ENCODE data around the gene PCDH18.
"Not testable (repeated sequence)": the region's sequence is repeated elsewhere in the genome, so short reads cannot be mapped to it uniquely, and the experiment has no call there.

PCDH18 gene

GRCh38 chr4:137530176-137530575 is 2.1 kb downstream of the PCDH18 start:
- Histone ChIP-seq H3K9ac (ENCODE audit: low read depth in 1 of 2, low read length in 2 of 2) (peak overlapping the region in 1 of 2 donors; percentile 45), H3K4me1 (ENCODE audit: control insufficient read depth in 2 of 2, insufficient read depth in 2 of 2, low read length in 2 of 2) (no peaks in the 10 kb centered on the region), H3K27me3 (ENCODE audit: control insufficient read depth in 2 of 2, insufficient read depth in 2 of 2, low read length in 2 of 2) (no peaks in the 10 kb centered on the region), H3K36me3 (ENCODE audit: control insufficient read depth in 2 of 2, insufficient read depth in 2 of 2, low read length in 2 of 2) (no peaks in the 10 kb centered on the region), H3K4me3 (ENCODE audit: low read length in 2 of 2) (peak overlapping the region; percentile 50 to 83), H3K27ac (ENCODE audit: low read depth in 2 of 2, low read length in 2 of 2) (peak overlapping the region; percentile 1 to 62), H3K9me3 (ENCODE audit: control insufficient read depth in 2 of 2, low read length in 2 of 2) (no peaks in the 10 kb centered on the region)

GRCh38 chr4:137529432-137529831 is 2.9 kb downstream of the PCDH18 start:
- H3K36me3 ChIP-seq (ENCODE audit: control insufficient read depth in 2 of 2, insufficient read depth in 2 of 2, low read length in 2 of 2): no peaks in the 10 kb centered on the region
- no peaks in the 10 kb centered on the region for H3K27me3 ChIP-seq (ENCODE audit: control insufficient read depth in 2 of 2, insufficient read depth in 2 of 2, low read length in 2 of 2)
- H3K9ac ChIP-seq (ENCODE audit: low read depth in 1 of 2, low read length in 2 of 2): peak overlapping the region; percentile 5 to 45
- H3K9me3 ChIP-seq (ENCODE audit: control insufficient read depth in 2 of 2, low read length in 2 of 2): no peaks in the 10 kb centered on the region
- peak overlapping the region in 1 of 2 donors; percentile 1 for H3K27ac ChIP-seq (ENCODE audit: low read depth in 2 of 2, low read length in 2 of 2)
- H3K4me3 ChIP-seq (ENCODE audit: low read length in 2 of 2): peak overlapping the region; percentile 50 to 83
- H3K4me1 ChIP-seq (ENCODE audit: control insufficient read depth in 2 of 2, insufficient read depth in 2 of 2, low read length in 2 of 2): no peaks in the 10 kb centered on the region

- H3K4me1 ChIP-seq (ENCODE audit: control insufficient read depth in 2 of 2, insufficient read depth in 2 of 2, low read length in 2 of 2): no peaks in the 10 kb centered on the region
- no peak overlapping the region for H3K27ac ChIP-seq (ENCODE audit: low read depth in 2 of 2, low read length in 2 of 2)
- H3K27me3 ChIP-seq (ENCODE audit: control insufficient read depth in 2 of 2, insufficient read depth in 2 of 2, low read length in 2 of 2): no peaks in the 10 kb centered on the region
- no peaks in the 10 kb centered on the region for H3K9me3 ChIP-seq (ENCODE audit: control insufficient read depth in 2 of 2, low read length in 2 of 2)
- no peak overlapping the region for H3K9ac ChIP-seq (ENCODE audit: low read depth in 1 of 2, low read length in 2 of 2)
- H3K4me3 ChIP-seq (ENCODE audit: low read length in 2 of 2): peak overlapping the region in 1 of 2 donors; percentile 83
- no peaks in the 10 kb centered on the region for H3K36me3 ChIP-seq (ENCODE audit: control insufficient read depth in 2 of 2, insufficient read depth in 2 of 2, low read length in 2 of 2)
Observed at GRCh38 chr4:137528673-137529072, 3.6 kb downstream of the PCDH18 start.

- no peaks in the 10 kb centered on the region for H3K36me3 ChIP-seq (ENCODE audit: control insufficient read depth in 2 of 2, insufficient read depth in 2 of 2, low read length in 2 of 2)
- H3K27ac ChIP-seq (ENCODE audit: low read depth in 2 of 2, low read length in 2 of 2): peak overlapping the region in 1 of 2 donors; percentile 27
- no peaks in the 10 kb centered on the region for H3K9me3 ChIP-seq (ENCODE audit: control insufficient read depth in 2 of 2, low read length in 2 of 2)
- no peak overlapping the region for H3K9ac ChIP-seq (ENCODE audit: low read depth in 1 of 2, low read length in 2 of 2)
- no peaks in the 10 kb centered on the region for H3K27me3 ChIP-seq (ENCODE audit: control insufficient read depth in 2 of 2, insufficient read depth in 2 of 2, low read length in 2 of 2)
- no peaks in the 10 kb centered on the region for H3K4me1 ChIP-seq (ENCODE audit: control insufficient read depth in 2 of 2, insufficient read depth in 2 of 2, low read length in 2 of 2)
- peak overlapping the region; percentile 4 to 13 for H3K4me3 ChIP-seq (ENCODE audit: low read length in 2 of 2)
Observed at GRCh38 chr4:137526681-137527080, 5.6 kb downstream of the PCDH18 start.

GRCh38 chr4:137524725-137525369 is 7.4 kb downstream of the PCDH18 start:
- H3K9ac ChIP-seq (ENCODE audit: low read depth in 1 of 2, low read length in 2 of 2): no peak overlapping the region
- H3K9me3 ChIP-seq (ENCODE audit: control insufficient read depth in 2 of 2, low read length in 2 of 2): no peaks in the 10 kb centered on the region
- H3K36me3 ChIP-seq (ENCODE audit: control insufficient read depth in 2 of 2, insufficient read depth in 2 of 2, low read length in 2 of 2): peaks cover 0 to 4% of the 10 kb centered on the region in 2 donors
- no peaks in the 10 kb centered on the region for H3K4me1 ChIP-seq (ENCODE audit: control insufficient read depth in 2 of 2, insufficient read depth in 2 of 2, low read length in 2 of 2)
- no peaks in the 10 kb centered on the region for H3K27me3 ChIP-seq (ENCODE audit: control insufficient read depth in 2 of 2, insufficient read depth in 2 of 2, low read length in 2 of 2)
- no peak overlapping the region for H3K27ac ChIP-seq (ENCODE audit: low read depth in 2 of 2, low read length in 2 of 2)
- no peak overlapping the region for H3K4me3 ChIP-seq (ENCODE audit: low read length in 2 of 2)

- H3K9ac ChIP-seq (ENCODE audit: low read depth in 1 of 2, low read length in 2 of 2): no peak overlapping the region
- H3K4me1 ChIP-seq (ENCODE audit: control insufficient read depth in 2 of 2, insufficient read depth in 2 of 2, low read length in 2 of 2): no peaks in the 10 kb centered on the region
- no peak overlapping the region for H3K4me3 ChIP-seq (ENCODE audit: low read length in 2 of 2)
- no peaks in the 10 kb centered on the region for H3K9me3 ChIP-seq (ENCODE audit: control insufficient read depth in 2 of 2, low read length in 2 of 2)
- no peaks in the 10 kb centered on the region for H3K27me3 ChIP-seq (ENCODE audit: control insufficient read depth in 2 of 2, insufficient read depth in 2 of 2, low read length in 2 of 2)
- H3K27ac ChIP-seq (ENCODE audit: low read depth in 2 of 2, low read length in 2 of 2): no peak overlapping the region
- peaks cover 0 to 4% of the 10 kb centered on the region in 2 donors for H3K36me3 ChIP-seq (ENCODE audit: control insufficient read depth in 2 of 2, insufficient read depth in 2 of 2, low read length in 2 of 2)
Observed at GRCh38 chr4:137523329-137523728, 9.0 kb downstream of the PCDH18 start.

- Histone ChIP-seq H3K27ac (ENCODE audit: low read depth in 2 of 2, low read length in 2 of 2) (no peak overlapping the region), H3K9me3 (ENCODE audit: control insufficient read depth in 2 of 2, low read length in 2 of 2) (no peaks in the 10 kb centered on the region), H3K36me3 (ENCODE audit: control insufficient read depth in 2 of 2, insufficient read depth in 2 of 2, low read length in 2 of 2) (peaks cover 0 to 4% of the 10 kb centered on the region in 2 donors), H3K27me3 (ENCODE audit: control insufficient read depth in 2 of 2, insufficient read depth in 2 of 2, low read length in 2 of 2) (no peaks in the 10 kb centered on the region), H3K4me1 (ENCODE audit: control insufficient read depth in 2 of 2, insufficient read depth in 2 of 2, low read length in 2 of 2) (no peaks in the 10 kb centered on the region), H3K9ac (ENCODE audit: low read depth in 1 of 2, low read length in 2 of 2) (no peak overlapping the region), H3K4me3 (ENCODE audit: low read length in 2 of 2) (no peak overlapping the region)
Observed at GRCh38 chr4:137521053-137521452, 11.2 kb downstream of the PCDH18 start.

- Histone ChIP-seq H3K9me3 (ENCODE audit: control insufficient read depth in 2 of 2, low read length in 2 of 2) (no peaks in the 10 kb centered on the region), H3K4me3 (ENCODE audit: low read length in 2 of 2) (no peak overlapping the region), H3K9ac (ENCODE audit: low read depth in 1 of 2, low read length in 2 of 2) (no peak overlapping the region), H3K27me3 (ENCODE audit: control insufficient read depth in 2 of 2, insufficient read depth in 2 of 2, low read length in 2 of 2) (no peaks in the 10 kb centered on the region), H3K27ac (ENCODE audit: low read depth in 2 of 2, low read length in 2 of 2) (no peak overlapping the region), H3K36me3 (ENCODE audit: control insufficient read depth in 2 of 2, insufficient read depth in 2 of 2, low read length in 2 of 2) (peaks cover 0 to 4% of the 10 kb centered on the region in 2 donors), H3K4me1 (ENCODE audit: control insufficient read depth in 2 of 2, insufficient read depth in 2 of 2, low read length in 2 of 2) (no peaks in the 10 kb centered on the region)
Observed at GRCh38 chr4:137519406-137519805, 12.9 kb downstream of the PCDH18 start.

GRCh38 chr4:137517323-137517722 is 15.0 kb downstream of the PCDH18 start:
- H3K4me3 ChIP-seq (ENCODE audit: low read length in 2 of 2): not testable (repeated sequence)

GRCh38 chr4:137514406-137515111 is 17.7 kb downstream of the PCDH18 start:
- no peaks in the 10 kb centered on the region for H3K36me3 ChIP-seq (ENCODE audit: control insufficient read depth in 2 of 2, insufficient read depth in 2 of 2, low read length in 2 of 2)
- H3K27ac ChIP-seq (ENCODE audit: low read depth in 2 of 2, low read length in 2 of 2): no peak overlapping the region
- no peak overlapping the region for H3K4me3 ChIP-seq (ENCODE audit: low read length in 2 of 2)

More at GRCh38 chr4:137517323-137517722, 15.0 kb downstream of the PCDH18 start:
- not testable (repeated sequence) for H3K36me3 ChIP-seq (ENCODE audit: control insufficient read depth in 2 of 2, insufficient read depth in 2 of 2, low read length in 2 of 2); H3K9me3 ChIP-seq (ENCODE audit: control insufficient read depth in 2 of 2, low read length in 2 of 2); H3K27me3 ChIP-seq (ENCODE audit: control insufficient read depth in 2 of 2, insufficient read depth in 2 of 2, low read length in 2 of 2); H3K9ac ChIP-seq (ENCODE audit: low read depth in 1 of 2, low read length in 2 of 2); H3K4me1 ChIP-seq (ENCODE audit: control insufficient read depth in 2 of 2, insufficient read depth in 2 of 2, low read length in 2 of 2); H3K27ac ChIP-seq (ENCODE audit: low read depth in 2 of 2, low read length in 2 of 2)

More at GRCh38 chr4:137514406-137515111, 17.7 kb downstream of the PCDH18 start:
- H3K9me3 ChIP-seq (ENCODE audit: control insufficient read depth in 2 of 2, low read length in 2 of 2): no peaks in the 10 kb centered on the region
- no peaks in the 10 kb centered on the region for H3K27me3 ChIP-seq (ENCODE audit: control insufficient read depth in 2 of 2, insufficient read depth in 2 of 2, low read length in 2 of 2)
- no peak overlapping the region for H3K9ac ChIP-seq (ENCODE audit: low read depth in 1 of 2, low read length in 2 of 2)
- H3K4me1 ChIP-seq (ENCODE audit: control insufficient read depth in 2 of 2, insufficient read depth in 2 of 2, low read length in 2 of 2): no peaks in the 10 kb centered on the region
